Raji (cell line): ENCODE measurements around the gene PCNX1.

Experiments used
- POLR2A ChIP-seq: IDR thresholded peaks from 2 replicates; pipeline ENCODE4 v1.6.1; 2011; ENCODE audit warnings: low read depth, low read length, control low read depth; ENCODE audit not compliant: insufficient read depth

Gene PCNX1

DNA sequence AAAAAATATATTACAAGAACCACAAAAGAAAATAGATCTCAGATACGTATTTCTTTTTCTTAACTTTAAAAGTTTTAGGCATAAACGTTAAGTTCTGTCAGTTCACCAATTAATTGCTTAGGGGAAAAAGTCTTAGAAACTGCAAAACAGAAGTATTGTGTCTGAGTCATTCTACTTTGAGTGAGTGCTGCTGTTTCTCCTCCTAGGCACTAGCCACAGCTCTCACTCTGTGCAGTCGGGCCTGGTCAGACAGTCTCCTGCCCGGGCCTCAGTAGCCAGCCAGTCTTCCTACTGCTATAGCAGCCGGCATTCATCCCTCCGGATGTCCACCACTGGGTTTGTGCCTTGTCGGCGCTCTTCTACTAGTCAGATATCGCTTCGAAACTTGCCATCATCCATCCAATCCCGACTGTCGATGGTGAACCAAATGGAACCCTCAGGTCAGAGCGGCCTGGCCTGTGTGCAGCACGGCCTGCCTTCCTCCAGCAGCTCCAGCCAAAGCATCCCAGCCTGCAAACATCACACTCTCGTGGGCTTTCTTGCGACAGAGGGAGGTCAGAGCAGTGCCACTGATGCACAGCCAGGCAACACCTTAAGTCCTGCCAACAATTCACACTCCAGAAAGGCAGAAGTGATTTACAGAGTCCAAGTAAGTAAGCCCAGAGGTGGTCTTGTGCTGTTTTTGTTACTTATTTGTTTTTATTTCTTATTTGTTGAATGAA lies 201.3 kb downstream of the PCNX1 start:
- no peak for TF ChIP-seq POLR2A

DNA sequence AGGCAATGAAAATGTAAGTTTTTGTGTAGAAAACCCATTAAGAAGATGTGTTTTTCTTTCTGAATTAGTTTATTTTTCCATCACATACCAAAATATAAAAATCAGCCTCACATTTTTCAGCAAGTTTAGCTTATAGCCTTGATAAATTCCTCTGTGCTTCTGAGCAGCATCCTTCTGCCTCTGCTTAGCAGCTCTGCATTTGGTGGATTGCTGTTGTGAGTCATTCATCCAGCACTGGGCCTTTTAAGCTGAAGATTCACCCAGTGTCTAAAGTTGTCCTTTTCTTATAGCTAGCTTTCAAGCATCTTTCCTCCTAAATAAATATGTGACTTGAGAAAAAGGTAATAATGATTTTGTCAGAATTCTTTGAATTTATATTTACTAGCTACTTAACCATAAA lies 206.1 kb downstream of the PCNX1 start:
- TF ChIP-seq POLR2A, result no peak

- TF ChIP-seq POLR2A, result no peak
These were observed 207.3 kb downstream of the PCNX1 start for GRCh38 chr14:71114565-71114964.

- TF ChIP-seq POLR2A, result no peak
These were observed 208.0 kb downstream of the PCNX1 start for GRCh38 chr14:71115306-71115705.

DNA sequence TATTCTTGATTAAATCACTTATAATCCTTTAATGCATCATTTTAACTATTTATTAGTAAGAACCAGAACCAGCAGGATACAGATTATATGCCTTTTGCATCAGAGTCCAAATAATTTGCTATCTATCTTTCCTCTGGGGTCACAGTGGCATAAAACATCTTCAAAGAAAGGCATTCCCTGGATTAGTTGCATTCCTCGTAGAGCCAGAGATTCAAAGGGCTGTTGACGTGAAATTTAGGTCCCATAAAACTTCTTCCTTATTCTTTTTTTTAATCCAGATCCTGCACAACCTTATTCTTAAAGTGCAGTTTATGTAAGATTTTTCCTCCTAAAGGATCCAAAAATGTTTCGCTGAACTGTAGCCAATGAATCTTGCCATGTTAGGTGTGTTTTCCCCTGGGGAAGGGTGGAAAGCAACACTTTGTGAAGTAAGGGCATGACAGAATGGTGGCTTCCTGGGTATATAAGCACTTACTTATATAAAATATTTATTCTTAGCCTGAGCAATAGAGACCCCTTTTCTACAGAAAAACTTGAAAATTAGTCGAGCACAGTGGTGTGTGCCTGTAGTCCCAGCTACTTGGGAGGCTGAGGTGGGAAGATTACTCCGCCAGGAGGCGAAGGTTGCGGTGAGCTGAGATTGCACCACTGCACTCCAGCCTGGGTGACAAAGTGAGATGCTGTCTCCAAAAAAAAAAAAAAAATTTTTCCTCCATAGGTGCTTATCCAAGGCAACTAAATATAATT lies 208.7 kb downstream of the PCNX1 start:
- TF ChIP-seq POLR2A, result no peak

DNA sequence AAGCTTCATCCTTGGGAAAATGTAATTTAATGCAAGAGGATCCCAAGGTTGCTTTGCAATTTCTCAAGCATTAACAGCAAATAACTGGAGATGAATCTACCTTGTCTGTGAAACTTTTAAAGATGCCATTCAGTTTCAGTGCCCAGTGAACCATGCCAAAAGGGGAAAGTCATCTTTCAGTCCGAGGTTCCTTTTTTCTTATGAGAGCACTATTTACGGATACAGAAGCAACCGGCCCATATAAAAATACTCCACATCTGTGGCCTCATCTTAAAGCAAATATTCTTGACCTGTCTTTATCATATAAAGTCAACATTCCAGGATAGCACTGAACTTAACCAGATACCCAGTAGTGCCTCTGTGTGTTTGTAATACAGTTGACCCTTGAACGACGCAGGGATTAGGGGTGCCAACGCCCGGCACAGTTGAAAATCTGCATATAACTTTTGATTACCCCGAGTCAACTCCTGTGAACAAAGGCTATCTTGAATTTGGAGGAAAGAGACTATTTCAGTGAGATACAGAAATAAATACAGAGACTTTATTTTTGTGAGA lies 209.4 kb downstream of the PCNX1 start:
- no peak for TF ChIP-seq POLR2A

- TF ChIP-seq POLR2A, result no peak
These were observed 210.8 kb downstream of the PCNX1 start for GRCh38 chr14:71117839-71118743.

DNA sequence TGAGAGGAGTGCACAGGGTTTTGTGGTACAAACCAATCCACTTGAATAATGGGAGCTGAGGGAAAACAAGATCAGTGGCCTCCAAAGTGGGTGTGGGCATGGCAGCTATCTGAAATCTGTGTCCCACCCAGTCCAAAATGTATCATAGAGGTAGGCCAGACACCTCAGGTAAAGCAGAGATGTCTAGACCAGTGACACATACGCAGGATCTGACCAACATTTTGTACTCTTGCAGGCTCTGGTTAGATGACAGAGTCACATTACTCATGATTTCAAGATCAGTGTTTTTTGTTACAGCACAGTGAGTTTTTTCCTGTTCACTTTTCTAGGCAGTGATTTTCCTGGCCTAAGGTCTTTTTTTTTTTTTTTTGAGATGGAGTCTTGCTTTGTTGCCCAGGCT lies 211.8 kb downstream of the PCNX1 start:
- no peak for TF ChIP-seq POLR2A

- TF ChIP-seq POLR2A, result no peak
These were observed 212.6 kb downstream of the PCNX1 start for GRCh38 chr14:71119832-71120231.

DNA sequence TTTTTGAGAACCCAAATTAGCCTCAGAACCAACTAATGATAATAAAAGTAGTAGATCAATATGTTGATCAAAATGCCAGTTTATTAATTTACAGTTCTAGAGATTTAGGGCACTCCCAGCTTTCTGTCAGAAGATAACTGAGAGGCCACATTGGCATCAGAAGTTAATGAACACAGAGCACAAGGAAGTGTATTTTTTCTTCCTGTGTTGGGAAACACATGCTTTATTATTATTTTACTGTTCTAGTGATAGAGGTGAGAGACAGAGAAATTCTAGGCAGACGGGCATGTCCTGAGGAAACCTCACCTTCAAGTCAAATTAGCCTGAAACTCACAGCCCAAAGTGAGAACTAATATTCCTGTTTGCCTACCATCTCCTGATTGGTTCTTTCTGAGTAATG lies 213.7 kb downstream of the PCNX1 start:
- TF ChIP-seq POLR2A, result no peak

DNA sequence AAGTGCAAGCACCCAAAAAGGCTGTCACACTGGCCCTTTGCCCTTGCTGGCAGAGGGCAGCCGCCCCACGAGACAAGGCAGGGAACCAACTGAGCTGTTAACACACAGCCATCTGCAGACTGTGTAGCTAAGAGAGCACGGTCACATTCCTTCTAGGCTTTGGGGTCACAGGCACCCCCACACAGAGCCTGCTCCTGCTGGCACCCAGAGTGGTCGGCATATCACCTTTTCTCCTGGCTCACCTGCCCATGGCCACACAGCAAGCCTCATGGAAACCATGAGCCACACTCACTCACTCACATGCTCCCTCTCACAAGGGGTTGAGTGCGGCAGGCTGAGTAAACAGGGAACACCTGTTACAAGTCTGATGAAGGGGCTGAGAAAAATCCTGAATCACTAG lies 214.5 kb downstream of the PCNX1 start:
- no peak for TF ChIP-seq POLR2A

DNA sequence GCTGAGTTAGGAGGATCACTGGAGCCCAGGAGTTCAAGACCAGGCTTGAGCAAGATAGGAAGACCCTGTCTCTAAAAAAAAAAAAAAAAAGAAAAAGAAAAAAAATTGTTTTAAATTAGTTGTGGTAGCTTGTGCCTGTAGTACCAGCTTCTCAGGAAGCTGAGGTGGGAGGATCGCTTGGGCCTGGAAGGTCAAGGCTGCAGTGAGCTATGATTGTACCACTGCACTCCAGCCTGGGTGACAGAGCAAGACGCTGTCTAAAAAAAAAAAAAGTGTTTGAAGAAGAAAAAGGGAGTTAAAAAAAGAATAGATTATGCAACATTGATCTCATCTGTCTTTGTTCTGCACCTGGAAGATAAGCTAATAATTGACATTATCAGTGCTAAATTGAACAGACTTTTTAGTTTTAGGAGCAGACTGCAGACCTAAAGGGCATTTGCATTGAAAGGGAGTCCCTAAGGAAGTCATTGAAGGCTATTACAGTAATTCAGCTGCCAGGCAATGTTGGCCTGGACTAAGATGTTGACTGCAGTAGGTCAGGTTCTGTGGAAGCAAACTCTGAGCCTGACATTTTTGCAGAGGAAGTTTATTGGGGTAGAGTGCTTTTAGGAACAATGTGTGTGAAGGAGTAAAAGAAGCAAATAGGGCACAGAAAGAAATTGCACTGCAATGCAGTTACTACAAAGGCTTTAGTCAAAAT lies 215.8 kb downstream of the PCNX1 start:
- no peak for TF ChIP-seq POLR2A

- TF ChIP-seq POLR2A, result no peak
These were observed 216.4 kb downstream of the PCNX1 start for GRCh38 chr14:71123579-71124135.

DNA sequence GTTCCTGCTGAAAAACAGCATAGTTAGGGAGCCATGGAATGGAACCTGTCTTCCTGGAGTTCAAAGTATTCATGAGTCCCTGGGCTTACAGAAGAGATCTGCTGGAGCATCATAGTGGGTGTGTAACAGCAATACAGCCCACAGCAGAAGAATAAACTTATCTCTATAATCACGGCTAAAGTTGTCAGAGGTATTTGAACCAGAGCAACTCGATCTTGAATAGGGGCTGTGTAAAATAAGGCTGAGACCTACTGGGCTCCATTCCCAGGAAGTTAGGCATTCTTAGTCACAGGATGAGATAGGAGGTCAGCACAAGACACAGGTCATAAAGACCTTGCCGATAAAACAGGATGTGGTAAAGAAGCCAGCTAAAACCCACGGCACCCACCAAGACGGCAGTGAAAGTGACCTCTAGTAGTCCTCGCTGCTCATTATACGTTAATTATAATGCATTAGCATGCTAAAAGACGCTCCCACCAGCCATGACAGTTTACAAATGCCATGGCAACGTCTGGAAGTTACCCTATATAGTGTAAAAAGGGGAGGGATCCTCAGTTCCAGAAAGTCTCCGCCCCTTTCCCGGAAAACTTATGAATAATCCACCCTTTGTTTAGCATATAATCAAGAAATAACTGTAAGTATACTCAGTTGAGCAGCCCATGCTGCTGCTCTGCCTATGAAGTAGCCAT lies 223.4 kb downstream of the PCNX1 start:
- TF ChIP-seq POLR2A, result no peak
